Measurements from ENCODE around the gene ARID1B.

The ARID1B gene

GRCh38 chr6:157099912-157100593, 322.9 kb downstream of the ARID1B start:
- no peaks in the 10 kb centered on the region for H3K27me3 Mint-ChIP-seq
- peak; percentile 99 for ATAC-seq (ENCODE audit: low read depth)
- peak overlapping the region; percentile 49 for H3K4me3 Mint-ChIP-seq
- no peaks in the 10 kb centered on the region for H3K9me3 Mint-ChIP-seq
- H3K36me3 Mint-ChIP-seq: peaks cover 13% of the 10 kb centered on the region
- peaks cover 29% of the 10 kb centered on the region for H3K4me1 Mint-ChIP-seq
- H3K27ac Mint-ChIP-seq: peak overlapping the region; percentile 89
- DNase-seq (ENCODE audit: low spot score in 2 of 2): peak; percentile 22 to 42

- Mint-ChIP-seq H3K27me3 (no peaks in the 10 kb centered on the region), H3K4me3 (no peak overlapping the region), H3K4me1 (peaks cover 31% of the 10 kb centered on the region), H3K9me3 (no peaks in the 10 kb centered on the region), H3K36me3 (peaks cover 16% of the 10 kb centered on the region), H3K27ac (no peak overlapping the region)
- DNase-seq (ENCODE audit: low spot score in 2 of 2): no peak
- ATAC-seq (ENCODE audit: low read depth): no peak
Observed at GRCh38 chr6:157101166-157101565, 324.0 kb downstream of the ARID1B start.

GRCh38 chr6:157104803-157105202, 327.6 kb downstream of the ARID1B start:
- peaks cover 9% of the 10 kb centered on the region for H3K36me3 Mint-ChIP-seq
- peak overlapping the region; percentile 10 for H3K27ac Mint-ChIP-seq
- H3K4me1 Mint-ChIP-seq: peaks cover 35% of the 10 kb centered on the region
- no peak overlapping the region for H3K4me3 Mint-ChIP-seq
- DNase-seq (ENCODE audit: low spot score in 2 of 2) (no peak), ATAC-seq (ENCODE audit: low read depth) (no peak)
- H3K9me3 Mint-ChIP-seq: no peaks in the 10 kb centered on the region
- H3K27me3 Mint-ChIP-seq: no peaks in the 10 kb centered on the region

- Mint-ChIP-seq H3K9me3 (no peaks in the 10 kb centered on the region), H3K36me3 (peaks cover 8% of the 10 kb centered on the region), H3K27me3 (no peaks in the 10 kb centered on the region), H3K4me3 (no peak overlapping the region), H3K4me1 (peaks cover 25% of the 10 kb centered on the region), H3K27ac (no peak overlapping the region)
- ATAC-seq (ENCODE audit: low read depth) (no peak), DNase-seq (ENCODE audit: low spot score in 2 of 2) (no peak)
Observed at GRCh38 chr6:157106487-157106886, 329.3 kb downstream of the ARID1B start.

- no peak for DNase-seq (ENCODE audit: low spot score in 2 of 2)
- H3K27me3 Mint-ChIP-seq: no peaks in the 10 kb centered on the region
- H3K36me3 Mint-ChIP-seq: peaks cover 12% of the 10 kb centered on the region
- H3K9me3 Mint-ChIP-seq: no peaks in the 10 kb centered on the region
- H3K27ac Mint-ChIP-seq: peak overlapping the region; percentile 70
- H3K4me3 Mint-ChIP-seq: no peak overlapping the region
- peaks cover 27% of the 10 kb centered on the region for H3K4me1 Mint-ChIP-seq
- ATAC-seq (ENCODE audit: low read depth): no peak
Observed at GRCh38 chr6:157107571-157107914, 330.4 kb downstream of the ARID1B start.

GRCh38 chr6:157107915-157108651, 330.9 kb downstream of the ARID1B start:
- Mint-ChIP-seq H3K4me3 (no peak overlapping the region), H3K9me3 (no peaks in the 10 kb centered on the region), H3K27ac (peak overlapping the region; percentile 70), H3K4me1 (peaks cover 27% of the 10 kb centered on the region), H3K36me3 (peaks cover 12% of the 10 kb centered on the region), H3K27me3 (no peaks in the 10 kb centered on the region)
- DNase-seq (ENCODE audit: low spot score in 2 of 2) (no peak), ATAC-seq (ENCODE audit: low read depth) (no peak)

GRCh38 chr6:157108923-157109322, 331.7 kb downstream of the ARID1B start:
- Mint-ChIP-seq H3K36me3 (peaks cover 14% of the 10 kb centered on the region), H3K9me3 (no peaks in the 10 kb centered on the region)

GRCh38 chr6:157110607-157111006, 333.4 kb downstream of the ARID1B start:
- H3K27me3 Mint-ChIP-seq: no peaks in the 10 kb centered on the region
- no peak overlapping the region for H3K27ac Mint-ChIP-seq
- ATAC-seq (ENCODE audit: low read depth) (no peak), DNase-seq (ENCODE audit: low spot score in 2 of 2) (no peak)
- no peak overlapping the region for H3K4me3 Mint-ChIP-seq
- no peaks in the 10 kb centered on the region for H3K9me3 Mint-ChIP-seq
- peaks cover 13% of the 10 kb centered on the region for H3K4me1 Mint-ChIP-seq
- H3K36me3 Mint-ChIP-seq: peaks cover 12% of the 10 kb centered on the region

More at GRCh38 chr6:157108923-157109322, 331.7 kb downstream of the ARID1B start:
- H3K27me3 Mint-ChIP-seq: no peaks in the 10 kb centered on the region
- no peak overlapping the region for H3K27ac Mint-ChIP-seq
- DNase-seq (ENCODE audit: low spot score in 2 of 2) (no peak), ATAC-seq (ENCODE audit: low read depth) (no peak)
- H3K4me3 Mint-ChIP-seq: no peak overlapping the region
- peaks cover 27% of the 10 kb centered on the region for H3K4me1 Mint-ChIP-seq

GRCh38 chr6:157113389-157113788, 336.2 kb downstream of the ARID1B start:
- H3K9me3 Mint-ChIP-seq: no peaks in the 10 kb centered on the region
- H3K27ac Mint-ChIP-seq: peak overlapping the region; percentile 26
- no peaks in the 10 kb centered on the region for H3K27me3 Mint-ChIP-seq
- peaks cover 2% of the 10 kb centered on the region for H3K4me1 Mint-ChIP-seq
- H3K36me3 Mint-ChIP-seq: peaks cover 12% of the 10 kb centered on the region
- DNase-seq (ENCODE audit: low spot score in 2 of 2) (no peak), ATAC-seq (ENCODE audit: low read depth) (no peak)
- no peak overlapping the region for H3K4me3 Mint-ChIP-seq

GRCh38 chr6:157116426-157116825, 339.2 kb downstream of the ARID1B start:
- DNase-seq (ENCODE audit: low spot score in 2 of 2): no peak
- no peaks in the 10 kb centered on the region for H3K27me3 Mint-ChIP-seq
- H3K27ac Mint-ChIP-seq: no peak overlapping the region
- H3K4me1 Mint-ChIP-seq: peaks cover 13% of the 10 kb centered on the region
- no peak for ATAC-seq (ENCODE audit: low read depth)
- peaks cover 27% of the 10 kb centered on the region for H3K36me3 Mint-ChIP-seq
- no peaks in the 10 kb centered on the region for H3K9me3 Mint-ChIP-seq
- H3K4me3 Mint-ChIP-seq: no peak overlapping the region

- peaks cover 22% of the 10 kb centered on the region for H3K36me3 Mint-ChIP-seq
- no peak overlapping the region for H3K27ac Mint-ChIP-seq
- no peaks in the 10 kb centered on the region for H3K9me3 Mint-ChIP-seq
- ATAC-seq (ENCODE audit: low read depth) (no peak), DNase-seq (ENCODE audit: low spot score in 2 of 2) (no peak)
- no peak overlapping the region for H3K4me3 Mint-ChIP-seq
- H3K4me1 Mint-ChIP-seq: peaks cover 11% of the 10 kb centered on the region
- H3K27me3 Mint-ChIP-seq: no peaks in the 10 kb centered on the region
Observed at GRCh38 chr6:157117431-157118095, 340.4 kb downstream of the ARID1B start.

- ATAC-seq (ENCODE audit: low read depth) (no peak), DNase-seq (ENCODE audit: low spot score in 2 of 2) (no peak)
- no peak overlapping the region for H3K4me3 Mint-ChIP-seq
- no peaks in the 10 kb centered on the region for H3K27me3 Mint-ChIP-seq
- peak overlapping the region; percentile 18 for H3K27ac Mint-ChIP-seq
- peaks cover 11% of the 10 kb centered on the region for H3K4me1 Mint-ChIP-seq
- no peaks in the 10 kb centered on the region for H3K9me3 Mint-ChIP-seq
- peaks cover 20% of the 10 kb centered on the region for H3K36me3 Mint-ChIP-seq
Observed at GRCh38 chr6:157119502-157120027, 342.4 kb downstream of the ARID1B start.

GRCh38 chr6:157120534-157121232, 343.5 kb downstream of the ARID1B start:
- DNase-seq (ENCODE audit: low spot score in 2 of 2): no peak
- no peak for ATAC-seq (ENCODE audit: low read depth)
- no peak overlapping the region for H3K4me3 Mint-ChIP-seq
- H3K27ac Mint-ChIP-seq: no peak overlapping the region
- peaks cover 15% of the 10 kb centered on the region for H3K36me3 Mint-ChIP-seq
- peaks cover 11% of the 10 kb centered on the region for H3K4me1 Mint-ChIP-seq
- H3K9me3 Mint-ChIP-seq: no peaks in the 10 kb centered on the region
- no peaks in the 10 kb centered on the region for H3K27me3 Mint-ChIP-seq

- Mint-ChIP-seq H3K36me3 (peaks cover 15% of the 10 kb centered on the region), H3K4me3 (no peak overlapping the region), H3K9me3 (no peaks in the 10 kb centered on the region)
Observed at GRCh38 chr6:157121897-157122296, 344.7 kb downstream of the ARID1B start.

More at GRCh38 chr6:157121897-157122296, 344.7 kb downstream of the ARID1B start:
- DNase-seq (ENCODE audit: low spot score in 2 of 2) (no peak), ATAC-seq (ENCODE audit: low read depth) (no peak)
- H3K27me3 Mint-ChIP-seq: no peaks in the 10 kb centered on the region
- H3K4me1 Mint-ChIP-seq: peaks cover 11% of the 10 kb centered on the region
- no peak overlapping the region for H3K27ac Mint-ChIP-seq
